MG63 (cell line): Measurements from ENCODE around the gene OPCML. TPM values are rescaled to one million over a fixed set of nuclear protein-coding genes. Genes with fewer than 3 reads are reported as not detected.

Experiments
- DNase-seq: peaks from one replicate; pipeline ENCODE4 v3.0.0-alpha.2; 2020
- H3K27me3 ChIP-seq: fragments of 250-450 bp; sonication (Bioruptor Pico); 2 replicates; pipeline ENCODE4 v1.5.1; 2020; ENCODE audit warnings: mild to moderate bottlenecking, moderate library complexity
- H3K36me3 ChIP-seq: fragments of 250-450 bp; sonication (Bioruptor Pico); 2 replicates; pipeline ENCODE4 v1.5.1; 2020; ENCODE audit warnings: mild to moderate bottlenecking, moderate library complexity
- H3K4me3 ChIP-seq: fragments of 250-450 bp; sonication (Bioruptor Pico); 2 replicates; pipeline ENCODE4 v1.5.1; 2020; ENCODE audit warnings: mild to moderate bottlenecking, moderate library complexity
- H3K9me3 ChIP-seq: fragments of 250-450 bp; sonication (Bioruptor Pico); 2 replicates; pipeline ENCODE4 v1.5.1; 2020; ENCODE audit warnings: mild to moderate bottlenecking, moderate library complexity
- total RNA-seq: library from RNA; depleted of rRNA; stranded (reverse); fragments of >200 nt; shearing (Covaris generic); gene quantifications from 2 replicates; pipeline ENCODE4 v1.2.3, GENCODE V29; 2014; ENCODE audit warnings: low replicate concordance

OPCML gene
- total RNA-seq, 1 experiment from 2014 or later = not detected

- H3K36me3 ChIP-seq = no peaks in the 10 kb centered on the region
- H3K9me3 ChIP-seq = no peaks in the 10 kb centered on the region
- no peak for DNase-seq
- H3K4me3 ChIP-seq = no peak overlapping the region
- no peaks in the 10 kb centered on the region for H3K27me3 ChIP-seq
Observed at GRCh38 chr11:133408402-133408801, 123.9 kb downstream of the OPCML start.

GRCh38 chr11:133406489-133406888 is 125.8 kb downstream of the OPCML start:
- Histone ChIP-seq H3K9me3 (no peaks in the 10 kb centered on the region), H3K27me3 (no peaks in the 10 kb centered on the region), H3K36me3 (no peaks in the 10 kb centered on the region), H3K4me3 (no peak overlapping the region)
- DNase-seq = no peak

- no peak for DNase-seq
- H3K27me3 ChIP-seq = no peaks in the 10 kb centered on the region
- no peak overlapping the region for H3K4me3 ChIP-seq
- no peaks in the 10 kb centered on the region for H3K9me3 ChIP-seq
- no peaks in the 10 kb centered on the region for H3K36me3 ChIP-seq
Observed at GRCh38 chr11:133403900-133404299, 128.4 kb downstream of the OPCML start.

- no peaks in the 10 kb centered on the region for H3K27me3 ChIP-seq
- no peaks in the 10 kb centered on the region for H3K36me3 ChIP-seq
- H3K4me3 ChIP-seq = no peak overlapping the region
- no peaks in the 10 kb centered on the region for H3K9me3 ChIP-seq
- DNase-seq = no peak
Observed at GRCh38 chr11:133402551-133402950, 129.8 kb downstream of the OPCML start.

- H3K9me3 ChIP-seq = no peaks in the 10 kb centered on the region
- H3K36me3 ChIP-seq = no peaks in the 10 kb centered on the region
- H3K27me3 ChIP-seq = no peaks in the 10 kb centered on the region; the same call in 1 of the 2 replicates
- DNase-seq = no peak
- H3K4me3 ChIP-seq = no peak overlapping the region
Observed at GRCh38 chr11:133399855-133400625, 132.3 kb downstream of the OPCML start.

GRCh38 chr11:133399294-133399693 is 133.0 kb downstream of the OPCML start:
- Histone ChIP-seq H3K27me3 (no peaks in the 10 kb centered on the region; the same call in 1 of the 2 replicates), H3K9me3 (no peaks in the 10 kb centered on the region), H3K4me3 (no peak overlapping the region), H3K36me3 (no peaks in the 10 kb centered on the region)
- no peak for DNase-seq

- DNase-seq = no peak
- no peaks in the 10 kb centered on the region for H3K36me3 ChIP-seq
- H3K27me3 ChIP-seq = no peaks in the 10 kb centered on the region; the same call in 1 of the 2 replicates
- H3K9me3 ChIP-seq = no peaks in the 10 kb centered on the region
- H3K4me3 ChIP-seq = no peak overlapping the region
Observed at GRCh38 chr11:133390803-133391202, 141.5 kb downstream of the OPCML start.

DNA sequence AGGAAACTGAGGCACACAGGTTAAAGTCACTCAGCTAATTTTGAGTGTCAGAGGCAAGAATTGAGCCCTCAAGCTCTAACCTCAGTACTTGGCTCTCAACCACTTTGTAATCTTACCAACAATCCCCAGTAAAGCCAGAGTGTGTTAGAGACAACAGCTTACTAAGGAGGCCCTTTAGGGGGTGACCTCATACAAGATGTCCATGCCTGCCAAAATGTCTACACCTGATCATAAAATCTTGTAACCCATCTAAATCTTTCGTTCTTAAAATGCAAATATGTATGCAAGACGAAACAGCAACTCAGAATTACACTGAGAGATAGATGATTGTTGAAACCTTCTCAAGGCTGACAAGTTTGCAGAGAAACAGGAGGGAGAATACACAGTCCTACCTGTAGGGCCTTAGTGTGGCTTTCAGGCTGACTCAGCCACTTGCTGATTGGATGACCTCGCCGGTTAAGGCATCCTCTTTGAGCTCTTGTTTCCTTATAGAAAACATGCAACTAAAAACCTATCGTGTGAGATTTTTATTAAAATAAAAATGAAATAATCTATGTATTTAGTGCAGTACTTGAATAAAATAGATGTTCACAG is 143.2 kb downstream of the OPCML start:
- Histone ChIP-seq H3K9me3 (no peaks in the 10 kb centered on the region), H3K36me3 (no peaks in the 10 kb centered on the region)
- DNase-seq = no peak

DNA sequence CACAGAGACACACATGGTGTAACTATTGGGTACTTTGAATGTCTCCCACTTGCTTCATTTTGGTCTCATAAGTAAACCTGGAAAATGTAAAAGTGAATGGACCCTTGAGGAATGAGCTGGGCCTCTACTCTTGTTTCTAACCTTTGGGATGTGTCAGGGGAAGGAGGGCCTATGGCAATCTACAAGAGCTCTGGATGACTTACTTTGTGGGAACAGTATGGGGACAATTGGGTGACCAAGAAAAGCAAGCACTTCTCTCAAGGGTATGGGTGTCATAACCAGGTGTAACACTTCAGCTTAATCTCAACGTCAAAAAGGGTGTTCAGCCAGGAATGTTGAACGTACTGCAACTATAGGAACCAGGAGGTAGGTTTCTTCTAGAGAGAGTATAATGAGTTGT is 144.0 kb downstream of the OPCML start:
- DNase-seq = no peak
- Histone ChIP-seq H3K9me3 (no peaks in the 10 kb centered on the region), H3K4me3 (no peak overlapping the region), H3K27me3 (peaks cover 2% of the 10 kb centered on the region; the same call in 1 of the 2 replicates), H3K36me3 (no peaks in the 10 kb centered on the region)

More for the DNA sequence above, 143.2 kb downstream of the OPCML start:
- Histone ChIP-seq H3K27me3 (peaks cover 2% of the 10 kb centered on the region; the same call in 1 of the 2 replicates), H3K4me3 (no peak overlapping the region)

DNA sequence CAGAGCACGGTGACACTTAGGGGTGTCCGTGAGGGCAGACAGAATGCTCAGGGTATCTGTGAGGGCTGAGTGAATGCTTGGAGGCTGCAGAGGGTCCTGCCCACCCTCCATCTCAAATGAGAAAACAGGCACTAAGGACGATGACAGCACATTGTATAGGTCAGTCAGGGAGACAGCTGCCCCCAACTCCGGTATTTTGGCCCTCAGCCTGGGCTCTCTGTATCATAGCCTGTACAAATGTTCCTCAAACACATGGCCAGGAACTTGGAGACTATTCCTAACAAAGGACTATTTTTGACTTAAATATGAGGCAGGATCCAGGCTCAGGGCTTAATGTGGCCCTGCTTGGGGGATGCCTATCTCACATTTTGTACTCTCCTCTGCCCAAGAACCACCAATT is 145.4 kb downstream of the OPCML start:
- H3K4me3 ChIP-seq = no peak overlapping the region
- no peak for DNase-seq
- H3K27me3 ChIP-seq = 0 out of 2 replicates have a peak, but pooled peaks cover 2% of the 10 kb centered on the region
- H3K9me3 ChIP-seq = no peaks in the 10 kb centered on the region
- no peaks in the 10 kb centered on the region for H3K36me3 ChIP-seq

GRCh38 chr11:133386262-133386661 is 146.0 kb downstream of the OPCML start:
- Histone ChIP-seq H3K4me3 (no peak overlapping the region), H3K9me3 (no peaks in the 10 kb centered on the region), H3K36me3 (no peaks in the 10 kb centered on the region), H3K27me3 (0 out of 2 replicates have a peak, but pooled peaks cover 2% of the 10 kb centered on the region)
- DNase-seq = no peak

GRCh38 chr11:133385781-133386180 is 146.5 kb downstream of the OPCML start:
- H3K36me3 ChIP-seq = no peaks in the 10 kb centered on the region
- 0 out of 2 replicates have a peak, but pooled peaks cover 2% of the 10 kb centered on the region for H3K27me3 ChIP-seq
- H3K9me3 ChIP-seq = no peaks in the 10 kb centered on the region
- no peak overlapping the region for H3K4me3 ChIP-seq
- no peak for DNase-seq

GRCh38 chr11:133384731-133385130 is 147.6 kb downstream of the OPCML start:
- H3K4me3 ChIP-seq = no peak overlapping the region
- no peaks in the 10 kb centered on the region for H3K9me3 ChIP-seq
- H3K27me3 ChIP-seq = 0 out of 2 replicates have a peak, but pooled peaks cover 2% of the 10 kb centered on the region
- H3K36me3 ChIP-seq = no peaks in the 10 kb centered on the region
- no peak for DNase-seq

GRCh38 chr11:133383689-133384088 is 148.6 kb downstream of the OPCML start:
- Histone ChIP-seq H3K36me3 (no peaks in the 10 kb centered on the region), H3K4me3 (no peak overlapping the region), H3K27me3 (peaks cover 4% of the 10 kb centered on the region; the same call in 1 of the 2 replicates), H3K9me3 (no peaks in the 10 kb centered on the region)
- no peak for DNase-seq

DNA sequence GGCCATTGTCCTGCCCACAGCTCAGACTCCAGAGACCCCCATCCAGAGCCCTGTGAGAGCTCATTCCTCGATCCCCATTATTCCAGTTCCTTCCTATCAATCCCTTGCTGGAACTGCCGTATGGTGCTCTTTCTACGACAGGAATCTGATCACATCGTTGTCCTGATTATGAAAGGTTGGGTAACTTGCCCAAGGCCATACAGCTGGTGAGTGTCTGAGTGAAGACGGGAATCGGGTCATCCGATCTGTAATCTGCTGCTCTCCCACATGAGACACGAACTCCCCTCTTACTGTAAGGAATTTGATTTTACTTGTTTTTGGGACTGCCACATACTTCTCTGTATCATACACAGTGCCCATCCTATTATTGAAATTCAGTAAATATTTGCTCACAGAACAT is 149.1 kb downstream of the OPCML start:
- peaks cover 4% of the 10 kb centered on the region; the same call in 1 of the 2 replicates for H3K27me3 ChIP-seq
- H3K9me3 ChIP-seq = no peaks in the 10 kb centered on the region
- no peak overlapping the region for H3K4me3 ChIP-seq
- H3K36me3 ChIP-seq = no peaks in the 10 kb centered on the region
- DNase-seq = no peak

GRCh38 chr11:133382131-133382812 is 150.0 kb downstream of the OPCML start:
- H3K4me3 ChIP-seq = no peak overlapping the region
- H3K27me3 ChIP-seq = peaks cover 4% of the 10 kb centered on the region; the same call in 1 of the 2 replicates
- peak; percentile 66 for DNase-seq
- H3K9me3 ChIP-seq = no peaks in the 10 kb centered on the region
- H3K36me3 ChIP-seq = no peaks in the 10 kb centered on the region

DNA sequence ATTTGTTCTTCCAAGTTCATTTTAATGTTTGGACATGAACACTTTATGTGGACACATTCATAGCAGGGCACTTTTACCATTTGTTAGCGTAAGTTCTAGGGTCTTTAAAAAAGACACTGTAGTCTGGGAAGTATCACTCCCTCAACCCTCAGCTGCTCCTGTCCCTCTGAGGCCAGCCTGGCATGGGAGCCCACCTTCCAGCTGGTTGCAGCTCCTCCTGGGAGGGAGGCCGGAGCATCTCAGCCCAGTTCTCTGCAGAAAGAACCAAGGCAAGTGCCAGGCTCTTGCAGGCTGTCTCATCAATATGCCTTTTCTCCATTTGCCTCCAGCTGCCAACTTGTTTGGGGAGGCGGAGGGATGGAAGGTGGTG is 150.6 kb downstream of the OPCML start:
- no peaks in the 10 kb centered on the region for H3K36me3 ChIP-seq
- no peak overlapping the region for H3K4me3 ChIP-seq
- no peaks in the 10 kb centered on the region for H3K9me3 ChIP-seq
- no peak for DNase-seq
- peaks cover 4% of the 10 kb centered on the region; the same call in 1 of the 2 replicates for H3K27me3 ChIP-seq
